ENCODE measurements around the gene TNKS1BP1. TPM values are rescaled to one million over a fixed set of nuclear protein-coding genes. Genes with fewer than 3 reads are reported as not detected.

TNKS1BP1 gene
- total and polyA plus RNA-seq, 2 of the 8 experiments (the other 6 are each of a cell fraction or from before 2014, with no cell fraction given) = 50.0 to 122 TPM

- no peak for TF ChIP-seq CHD7 (IDR thresholded peaks at IDR 0.05; ENCODE audit: insufficient replicate concordance, low read length)
- no peak for TF ChIP-seq BACH1 (IDR thresholded peaks at IDR 0.05; ENCODE audit: low read length)
- TF ChIP-seq POU5F1 (IDR thresholded peaks at IDR 0.05; ENCODE audit: low read depth, low read length) = no peak
- TF ChIP-seq SRF (IDR thresholded peaks at IDR 0.05; ENCODE audit: low read depth, low read length) = no peak
- TF ChIP-seq TAF1 (IDR thresholded peaks at IDR 0.05; ENCODE audit: low read depth, low read length) = peak; percentile 89
- TF ChIP-seq NANOG (IDR thresholded peaks at IDR 0.05; ENCODE audit: insufficient read depth, low read depth, low read length, poor library complexity, severe bottlenecking) = no peak
- no peak for TF ChIP-seq BCL11A (IDR thresholded peaks at IDR 0.05; ENCODE audit: low read depth in 2 of 2, low read length in 2 of 2)
- peak; percentile 56 for TF ChIP-seq CREB1 (IDR thresholded peaks at IDR 0.05)
- TF ChIP-seq GABPA (IDR thresholded peaks at IDR 0.05; ENCODE audit: borderline replicate concordance, insufficient read depth, low read length) = peak; percentile 55; the same call in 1 of the 2 replicates
- TF ChIP-seq SP4 (IDR thresholded peaks at IDR 0.05; ENCODE audit: low read length) = no peak
- TF ChIP-seq EGR1 (IDR thresholded peaks at IDR 0.05; ENCODE audit: borderline replicate concordance, low read depth, low read length) = peak; percentile 88
Measured at GRCh38 chr11:57335343-57336110, 10.8 kb upstream of the TNKS1BP1 start, which contains the start of gene SSRP1 (continued).
